Psoas muscle (tissue), 8 donors: Measurements from ENCODE around the gene CLK4. TPM values are rescaled to one million over a fixed set of nuclear protein-coding genes. Genes with fewer than 3 reads are reported as not detected.

Source experiments
- ATAC-seq, 4 donors: fragments of 200-7000 bp; cut with Tn5 transposase; one replicate each; pipeline ENCODE4 v1.9.1; 2020; ENCODE audit warnings: moderate library complexity in 3 of 4, mild to moderate bottlenecking in 2 of 4
- DNase-seq, 2 donors: peaks; one replicate each; pipeline ENCODE4 v3.0.0-alpha.2; 2020
- H3K27ac ChIP-seq: fragments of 200-600 bp; one replicate; pipeline ENCODE4 v1.8.0; 2022
- H3K27me3 ChIP-seq, 3 donors: fragments of 200-600 bp in 1 of 3; one replicate each; pipeline versions ENCODE4 v1.6.1 to v1.8.0; 2013 to 2022; ENCODE audit warnings: low read length in 2 of 3, mild to moderate bottlenecking in 2 of 3, moderate library complexity in 1 of 3; ENCODE audit not compliant: insufficient read depth in 3 of 3
- H3K36me3 ChIP-seq, 2 donors: fragments of 200-600 bp in 1 of 2; one replicate each; pipeline versions ENCODE4 v1.6.1 to v1.8.0; 2013 to 2022; ENCODE audit warnings: low read depth in 1 of 2, mild to moderate bottlenecking in 1 of 2, moderate library complexity in 1 of 2; ENCODE audit not compliant: insufficient read depth in 1 of 2
- H3K4me1 ChIP-seq: fragments of 200-600 bp; one replicate; pipeline ENCODE4 v1.8.0; 2022
- H3K4me3 ChIP-seq: fragments of 200-600 bp; one replicate; pipeline ENCODE4 v1.8.0; 2022; ENCODE audit warnings: mild to moderate bottlenecking
- H3K9me3 ChIP-seq: fragments of 200-600 bp; one replicate; pipeline ENCODE4 v1.8.0; 2022
- CTCF ChIP-seq: fragments of 200-600 bp; IDR thresholded peaks from one replicate; pipeline ENCODE4 v1.8.0; 2022; ENCODE audit warnings: antibody characterized with exemption
- WGBS, 3 donors: extraction: QIAGEN DNeasy Blood & Tissue Kit; methylation state at CpG; one replicate each; pipeline versions ENCODE4 v1.1.6 to v1.1.7; 2013; 5-methylcytosine and 5-hydroxymethylcytosine counted together
- intact Hi-C, 2 donors: fragments of 100-400 bp; cut with DNase I; formaldehyde crosslinking; loops; one replicate each; pipeline versions ENCODE4 v1.11.0 to v1.14.2; 2022
- polyA plus RNA-seq, 3 donors: library from polyadenylated mRNA; stranded (reverse); fragments of 200-250 nt; gene quantifications; one replicate each; pipeline ENCODE4 v1.2.3, GENCODE V29; 2013
- total RNA-seq, 4 donors: library from RNA; stranded (reverse); fragmentation: NEBNext Ultra II Directional in 2 of 4; extraction: Animal tissue kit (Norgen Biotek cat#: 25700) in 2 of 4; gene quantifications; one replicate each; pipeline versions ENCODE4 v1.2.1 to v1.2.4, GENCODE V29; 2021 to 2023
- donor health status: healthy with polysubstance abuse.
- donor health status: DM: no; HTN: no; CAD: no; lungs with moderate emphysema.
- donor health status: Bipolar disorder and iron deficiency.
- donor health status: healthy.
- donor health status: DM: yes; HTN: yes; CAD: no.
- donor health status: DM: no; HTN: no; CAD: no.
- donor health status: DM: no; HTN: no; CAD: no.
- donor health status: DM: yes; HTN: yes; CAD: no.

CLK4 gene
- total and polyA plus RNA-seq, 7 donors: 4.9 to 31.5 (median 15.1) TPM

- no peaks in the 10 kb centered on the region for H3K4me1 ChIP-seq
- no peaks in the 10 kb centered on the region for H3K9me3 ChIP-seq
- ATAC-seq: no peak
- no peak overlapping the region for H3K4me3 ChIP-seq
- no peaks in the 10 kb centered on the region for H3K36me3 ChIP-seq
- no peak for TF ChIP-seq CTCF
- WGBS, 3 donors: 83 to 86% (median 84%) methylated on average over 23 of the region's 23 CpGs
- H3K27me3 ChIP-seq: peaks cover 0 to 8% (median 0%) of the 10 kb centered on the region in 3 donors
- H3K27ac ChIP-seq: no peak overlapping the region
- DNase-seq: no peak
- intact Hi-C loops: no loop called here
Observed at GRCh38 chr5:178561746-178562264, 65.0 kb downstream of the CLK4 start.

GRCh38 chr5:178560911-178561310 is 65.9 kb downstream of the CLK4 start:
- no peaks in the 10 kb centered on the region for H3K9me3 ChIP-seq
- 82 to 92% (median 90%) methylated on average over 6 to 7 of the region's 7 CpGs for WGBS, 3 donors
- TF ChIP-seq CTCF: no peak
- no peak for DNase-seq
- H3K4me3 ChIP-seq: no peak overlapping the region
- H3K36me3 ChIP-seq: no peaks in the 10 kb centered on the region
- H3K27me3 ChIP-seq: peaks cover 0 to 8% (median 0%) of the 10 kb centered on the region in 3 donors
- intact Hi-C loops: no loop called here
- no peaks in the 10 kb centered on the region for H3K4me1 ChIP-seq
- H3K27ac ChIP-seq: no peak overlapping the region
- no peak for ATAC-seq

GRCh38 chr5:178557416-178557815 is 69.4 kb downstream of the CLK4 start:
- H3K4me1 ChIP-seq: no peaks in the 10 kb centered on the region

GRCh38 chr5:178555771-178556211 is 71.1 kb downstream of the CLK4 start:
- Histone ChIP-seq H3K36me3 (no peaks in the 10 kb centered on the region), H3K4me1 (peaks cover 5% of the 10 kb centered on the region), H3K27ac (no peak overlapping the region), H3K27me3 (no peaks in the 10 kb centered on the region), H3K4me3 (no peak overlapping the region), H3K9me3 (no peaks in the 10 kb centered on the region)
- intact Hi-C loops: no loop called here
- ATAC-seq: no peak
- no peak for TF ChIP-seq CTCF
- 83 to 84% (median 84%) methylated on average over 14 of the region's 14 CpGs for WGBS, 3 donors
- no peak for DNase-seq

More at GRCh38 chr5:178557416-178557815, 69.4 kb downstream of the CLK4 start:
- no peaks in the 10 kb centered on the region for H3K27me3 ChIP-seq
- ATAC-seq: no peak
- H3K27ac ChIP-seq: no peak overlapping the region
- no peak for TF ChIP-seq CTCF
- 91 to 94% (median 92%) methylated on average over 11 of the region's 11 CpGs for WGBS, 3 donors
- no peak overlapping the region for H3K4me3 ChIP-seq
- no peaks in the 10 kb centered on the region for H3K9me3 ChIP-seq
- no peak for DNase-seq
- H3K36me3 ChIP-seq: no peaks in the 10 kb centered on the region
- intact Hi-C loops: no loop called here

- H3K4me1 ChIP-seq: peaks cover 5% of the 10 kb centered on the region
- TF ChIP-seq CTCF: no peak
- no peaks in the 10 kb centered on the region for H3K27me3 ChIP-seq
- H3K27ac ChIP-seq: no peak overlapping the region
- ATAC-seq: no peak
- WGBS, 3 donors: 75 to 92% (median 91%) methylated on average over 7 of the region's 7 CpGs
- intact Hi-C loops: no loop called here
- no peaks in the 10 kb centered on the region for H3K36me3 ChIP-seq
- H3K4me3 ChIP-seq: no peak overlapping the region
- H3K9me3 ChIP-seq: no peaks in the 10 kb centered on the region
- DNase-seq: no peak
Observed at GRCh38 chr5:178555005-178555404, 71.8 kb downstream of the CLK4 start.
